OCI-LY3 (cell line): ENCODE results near the gene RELCH.

Experiments
- H2AFZ ChIP-seq: fragments of 200-600, 300-600 bp; shearing (Covaris generic); 2 replicates; pipeline ENCODE4 v1.6.0; 2014; ENCODE audit warnings: antibody characterized with exemption, low read depth, low read length
- H3K27ac ChIP-seq: fragments of 200-600, 300-600 bp; sonication (generic); 2 replicates; pipeline ENCODE4 v1.5.1; 2014; ENCODE audit warnings: mild to moderate bottlenecking, low read length, moderate library complexity, mixed read lengths
- H3K27me3 ChIP-seq: fragments of 200-600, 300-600 bp; sonication (generic); 2 replicates; pipeline ENCODE4 v1.6.1; 2014; ENCODE audit warnings: low read depth, low read length, mixed read lengths
- H3K36me3 ChIP-seq: fragments of 200-600, 300-600 bp; sonication (generic); replicated peaks from 2 replicates; pipeline ENCODE3; 2014; ENCODE audit warnings: low read depth, low read length, mixed read lengths
- H3K4me1 ChIP-seq: fragments of 300-600, 200-600 bp; sonication (generic); 2 replicates; pipeline ENCODE4 v1.6.1; 2014; ENCODE audit warnings: low read length, mixed read lengths
- H3K4me2 ChIP-seq: fragments of 200-600, 300-600 bp; sonication (generic); 2 replicates; pipeline ENCODE4 v1.6.1; 2014; ENCODE audit warnings: low read length, mixed read lengths
- H3K4me3 ChIP-seq: fragments of 300-600, 200-600 bp; sonication (generic); 2 replicates; pipeline ENCODE4 v1.5.1; 2014; ENCODE audit warnings: antibody characterized with exemption, mild to moderate bottlenecking, low read length, moderate library complexity
- H3K79me2 ChIP-seq: fragments of 300-600, 200-600 bp; shearing (Covaris generic); 2 replicates; pipeline ENCODE4 v1.6.1; 2014; ENCODE audit warnings: mild to moderate bottlenecking, low read length, mixed read lengths
- H3K9ac ChIP-seq: fragments of 300-600, 200-600 bp; shearing (Covaris generic); 2 replicates; pipeline ENCODE4 v1.6.0; 2014; ENCODE audit warnings: mild to moderate bottlenecking, low read length, moderate library complexity
- H3K9me3 ChIP-seq: fragments of 200-600, 300-600 bp; shearing (Covaris generic); 2 replicates; pipeline ENCODE4 v1.6.1; 2014; ENCODE audit warnings: low read length, mixed read lengths; ENCODE audit not compliant: insufficient read depth
- H4K20me1 ChIP-seq: fragments of 200-600, 300-600 bp; sonication (generic); 2 replicates; pipeline ENCODE4 v1.6.1; 2016; ENCODE audit warnings: low read length, mixed read lengths; ENCODE audit not compliant: insufficient read depth
- CTCF ChIP-seq: fragments of 200-600, 300-600 bp; sonication (generic); IDR thresholded peaks from 2 replicates; pipeline ENCODE4 v1.5.1; 2014; ENCODE audit warnings: antibody characterized with exemption, low read length, low read depth
- EZH2phosphoT487 ChIP-seq: fragments of 200-600 bp; shearing (Covaris generic); IDR thresholded peaks from 2 replicates; pipeline ENCODE4 v1.6.1; 2018; ENCODE audit warnings: antibody characterized with exemption, mixed run types, low read depth

The RELCH gene

DNA sequence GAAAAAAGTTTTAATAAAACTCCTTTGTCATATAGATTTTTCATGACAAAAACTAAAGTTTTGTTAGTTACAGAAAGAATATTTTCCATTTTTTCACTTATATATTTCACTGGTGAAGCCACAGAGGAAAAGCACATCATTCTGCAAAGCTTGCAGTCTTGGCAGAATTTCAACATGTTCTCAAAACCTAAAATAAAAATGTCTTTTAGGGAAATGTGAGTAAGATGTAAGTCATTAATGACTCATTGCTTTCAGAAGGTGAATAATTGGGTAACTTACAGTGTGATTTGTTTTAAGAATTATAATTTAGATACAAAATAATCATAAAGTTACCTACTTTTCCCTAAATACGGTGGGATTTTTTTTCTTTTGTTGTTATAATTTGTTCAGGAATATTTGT lies 94.6 kb downstream of the RELCH start:
- Histone ChIP-seq H3K27ac (peak overlapping the region; percentile 54), H2AFZ (no peak overlapping the region), H3K9ac (no peak overlapping the region), H3K9me3 (no peaks in the 10 kb centered on the region), H4K20me1 (no peaks in the 10 kb centered on the region), H3K79me2 (no peaks in the 10 kb centered on the region), H3K4me3 (peak overlapping the region; percentile 19), H3K36me3 (peaks cover 41% of the 10 kb centered on the region), H3K4me2 (peak overlapping the region; percentile 57), H3K27me3 (no peaks in the 10 kb centered on the region), H3K4me1 (peaks cover 37% of the 10 kb centered on the region)
- TF ChIP-seq EZH2phosphoT487 (no peak), CTCF (no peak)

GRCh38 chr18:62282188-62282629 lies 95.2 kb downstream of the RELCH start:
- Histone ChIP-seq H3K4me1 (peaks cover 40% of the 10 kb centered on the region), H3K79me2 (no peaks in the 10 kb centered on the region), H4K20me1 (no peaks in the 10 kb centered on the region), H3K4me3 (peak overlapping the region; percentile 14), H3K27me3 (no peaks in the 10 kb centered on the region), H3K9ac (no peak overlapping the region), H3K36me3 (peaks cover 41% of the 10 kb centered on the region), H3K9me3 (no peaks in the 10 kb centered on the region), H3K27ac (peak overlapping the region; percentile 54), H2AFZ (no peak overlapping the region), H3K4me2 (peak overlapping the region; percentile 57)
- TF ChIP-seq EZH2phosphoT487 (no peak), CTCF (no peak)

DNA sequence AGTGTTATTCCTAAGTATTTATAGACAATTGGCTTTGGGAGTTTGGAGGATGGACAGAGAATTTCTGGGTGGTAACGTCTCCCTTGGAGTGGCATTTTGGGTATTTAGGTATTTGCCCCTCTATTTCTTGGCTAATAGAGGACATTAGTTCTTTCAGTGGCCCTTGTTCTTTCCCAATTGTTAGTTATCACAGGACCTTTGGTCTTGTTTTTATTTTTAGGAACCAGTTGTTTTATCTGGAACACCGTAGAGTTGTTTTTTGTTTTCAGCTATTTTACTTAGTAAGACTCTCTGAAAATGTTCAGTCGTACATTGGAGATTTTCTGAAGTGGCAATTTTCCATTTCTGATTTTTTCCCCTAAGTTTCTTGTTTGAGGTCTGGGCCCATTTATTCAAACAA lies 97.6 kb downstream of the RELCH start:
- H3K9me3 ChIP-seq = no peaks in the 10 kb centered on the region
- H3K27ac ChIP-seq = no peak overlapping the region
- peaks cover 42% of the 10 kb centered on the region for H3K36me3 ChIP-seq
- no peaks in the 10 kb centered on the region for H3K27me3 ChIP-seq
- no peak for TF ChIP-seq CTCF
- no peak for TF ChIP-seq EZH2phosphoT487
- H4K20me1 ChIP-seq = peaks cover 5% of the 10 kb centered on the region
- H3K4me3 ChIP-seq = no peak overlapping the region
- no peak overlapping the region for H3K4me2 ChIP-seq
- no peak overlapping the region for H3K9ac ChIP-seq
- H3K79me2 ChIP-seq = no peaks in the 10 kb centered on the region
- H2AFZ ChIP-seq = no peak overlapping the region
- H3K4me1 ChIP-seq = peaks cover 58% of the 10 kb centered on the region

- Histone ChIP-seq H3K9ac (no peak overlapping the region), H3K9me3 (no peaks in the 10 kb centered on the region), H3K36me3 (peaks cover 42% of the 10 kb centered on the region), H4K20me1 (peaks cover 5% of the 10 kb centered on the region), H3K4me2 (no peak overlapping the region), H2AFZ (no peak overlapping the region), H3K27ac (no peak overlapping the region), H3K4me3 (no peak overlapping the region), H3K4me1 (peaks cover 58% of the 10 kb centered on the region), H3K27me3 (no peaks in the 10 kb centered on the region), H3K79me2 (no peaks in the 10 kb centered on the region)
- TF ChIP-seq CTCF (no peak), EZH2phosphoT487 (no peak)
Measured at GRCh38 chr18:62285281-62285680, 98.2 kb downstream of the RELCH start.
